Dedifferentiated amniotic fluid mesenchymal stem cell (primary cell): Measurements from ENCODE around the gene TAGLN.

Experiments
- DNase-seq: peaks from one replicate; pipeline ENCODE4 v3.0.0-alpha.2; 2016; ENCODE audit errors: extremely low spot score

TAGLN gene

GRCh38 chr11:117199053-117199915 lies at the start of gene TAGLN:
TAGLN (plus strand) TSS chr11:117199370; CDS start chr11:117203014, 3,644 bp downstream.
- peak; percentile 91 for DNase-seq

- no peak for DNase-seq
Measured at GRCh38 chr11:117152066-117152465, 47.1 kb upstream of the TAGLN start.

- no peak for DNase-seq
Measured at GRCh38 chr11:117154468-117154867, 44.7 kb upstream of the TAGLN start.

- no peak for DNase-seq
Measured at GRCh38 chr11:117157507-117157906, 41.7 kb upstream of the TAGLN start.

GRCh38 chr11:117159892-117160291 lies 39.3 kb upstream of the TAGLN start:
- DNase-seq: no peak

GRCh38 chr11:117160826-117161225 lies 38.3 kb upstream of the TAGLN start:
- DNase-seq: no peak

GRCh38 chr11:117166491-117166890 lies 32.7 kb upstream of the TAGLN start:
- DNase-seq: no peak

GRCh38 chr11:117169736-117170135 lies 29.4 kb upstream of the TAGLN start:
- no peak for DNase-seq

GRCh38 chr11:117170210-117170609 lies 29.0 kb upstream of the TAGLN start:
- DNase-seq: no peak

GRCh38 chr11:117171007-117171403 lies 28.2 kb upstream of the TAGLN start:
- DNase-seq: no peak

GRCh38 chr11:117171404-117172061 lies 27.6 kb upstream of the TAGLN start:
- no peak for DNase-seq

- DNase-seq: no peak
Measured at GRCh38 chr11:117172724-117173421, 26.3 kb upstream of the TAGLN start.

- DNase-seq: no peak
Measured at GRCh38 chr11:117175104-117175503, 24.1 kb upstream of the TAGLN start.

- no peak for DNase-seq
Measured at GRCh38 chr11:117175781-117176180, 23.4 kb upstream of the TAGLN start.

- DNase-seq: no peak
Measured at GRCh38 chr11:117176186-117176585, 23.0 kb upstream of the TAGLN start.

GRCh38 chr11:117177534-117178209 lies 21.5 kb upstream of the TAGLN start:
- no peak for DNase-seq

GRCh38 chr11:117178210-117179034 lies 20.7 kb upstream of the TAGLN start, which contains the start of gene SIDT2:
SIDT2 (plus strand) TSS chr11:117178743; CDS start chr11:117179264, 521 bp downstream.
- peak; percentile 86 for DNase-seq

GRCh38 chr11:117179048-117179999 lies 19.8 kb upstream of the TAGLN start:
- no peak for DNase-seq

GRCh38 chr11:117180020-117180419 lies 19.1 kb upstream of the TAGLN start:
- DNase-seq: peak; percentile 33
